ENCODE data around the gene PSMD14. TPM values are rescaled to one million over a fixed set of nuclear protein-coding genes. Genes with fewer than 3 reads are reported as not detected.

PSMD14 gene
- total RNA-seq, 2 experiments from 2014 or later = 49.2 to 84.3 TPM

GRCh38 chr2:161409308-161409907 is 101.2 kb downstream of the PSMD14 start:
- Histone ChIP-seq H3K79me2 (ENCODE audit: insufficient read depth, low read depth, low read length) (no peaks in the 10 kb centered on the region), H3K9me3 (ENCODE audit: low read length) (no peaks in the 10 kb centered on the region), H2AFZ (ENCODE audit: low read length) (no peak overlapping the region), H3K4me2 (ENCODE audit: low read length) (no peak overlapping the region), H3K9me2 (ENCODE audit: insufficient read depth, low read length) (no peaks in the 10 kb centered on the region), H4K20me1 (ENCODE audit: insufficient read depth, low read length) (no peaks in the 10 kb centered on the region), H3K4me1 (ENCODE audit: insufficient read depth, low read length, poor library complexity, severe bottlenecking) (no peaks in the 10 kb centered on the region), H3K36me3 (ENCODE audit: insufficient read depth, low read length) (peaks cover 16% of the 10 kb centered on the region), H3K4me3 (ENCODE audit: low read depth, low read length, poor library complexity, severe bottlenecking) (no peak overlapping the region), H3K27ac (ENCODE audit: low read depth, low read length, poor library complexity, severe bottlenecking) (no peak overlapping the region)
- no peak for TF ChIP-seq CTCF (conservative IDR thresholded peaks at IDR 0.05; ENCODE audit: low read length)
- TF ChIP-seq EZH2phosphoT487 (IDR thresholded peaks at IDR 0.05; ENCODE audit: borderline replicate concordance, low read depth, low read length) = no peak
- POLR2A ChIA-PET = interaction anchor here (0.5 kb wide), 1 partner anchor 363 kb away, joined by 3 read pairs; no protein-coding TSS in a partner anchor
- no peak for DNase-seq (ENCODE audit: low spot score)
- intact Hi-C loops (cut with micrococcal nuclease; ENCODE audit: unreplicated experiment) = no loop called here
- no TSS peak for BruUV-seq (replicated peaks)
- CTCF ChIA-PET (ENCODE audit: unreplicated experiment) = no interaction called here

- DNase-seq (ENCODE audit: low spot score) = no peak
- H3K79me2 ChIP-seq (ENCODE audit: insufficient read depth, low read depth, low read length) = no peaks in the 10 kb centered on the region
- H3K4me1 ChIP-seq (ENCODE audit: insufficient read depth, low read length, poor library complexity, severe bottlenecking) = no peaks in the 10 kb centered on the region
- CTCF ChIA-PET (ENCODE audit: unreplicated experiment) = no interaction called here
- no peak overlapping the region for H3K4me2 ChIP-seq (ENCODE audit: low read length)
- H3K9me2 ChIP-seq (ENCODE audit: insufficient read depth, low read length) = no peaks in the 10 kb centered on the region
- no TSS peak for BruUV-seq (replicated peaks)
- POLR2A ChIA-PET = no interaction called here
- no peak overlapping the region for H3K4me3 ChIP-seq (ENCODE audit: low read depth, low read length, poor library complexity, severe bottlenecking)
- peaks cover 16% of the 10 kb centered on the region for H3K36me3 ChIP-seq (ENCODE audit: insufficient read depth, low read length)
- no peaks in the 10 kb centered on the region for H4K20me1 ChIP-seq (ENCODE audit: insufficient read depth, low read length)
- H3K27ac ChIP-seq (ENCODE audit: low read depth, low read length, poor library complexity, severe bottlenecking) = no peak overlapping the region
- TF ChIP-seq CTCF (conservative IDR thresholded peaks at IDR 0.05; ENCODE audit: low read length) = no peak
- no peak overlapping the region for H2AFZ ChIP-seq (ENCODE audit: low read length)
- H3K9me3 ChIP-seq (ENCODE audit: low read length) = no peaks in the 10 kb centered on the region
- intact Hi-C loops (cut with micrococcal nuclease; ENCODE audit: unreplicated experiment) = no loop called here
Measured at GRCh38 chr2:161412346-161412745, 104.1 kb downstream of the PSMD14 start.
